GM23338 (cell line): Measurements from ENCODE around the gene DDRGK1. TPM values are rescaled to one million over a fixed set of nuclear protein-coding genes. Genes with fewer than 3 reads are reported as not detected.

ENCODE experiments used
- ATAC-seq: fragments of 200-7000 bp; cut with Tn5 transposase; 3 replicates; pipeline ENCODE4 v1.9.1; 2020
- DNase-seq: peaks from one replicate; pipeline ENCODE4 v3.0.0-alpha.2; 2015; ENCODE audit warnings: low spot score
- H2AFZ ChIP-seq: fragments of 200-600 bp; sonication (generic); 2 replicates; pipeline ENCODE4 v1.8.0; 2016; ENCODE audit warnings: antibody characterized with exemption, mild to moderate bottlenecking, moderate library complexity
- H3F3A ChIP-seq: fragments of 200-600 bp; sonication (generic); replicated peaks from 2 replicates; pipeline ENCODE4 v1.8.0; 2017; ENCODE audit warnings: antibody characterized with exemption, mixed run types, low read depth
- H3K27ac ChIP-seq: fragments of 200-600 bp; sonication (generic); 2 replicates; pipeline ENCODE4 v1.6.1; 2016; ENCODE audit warnings: low read depth
- H3K27me3 ChIP-seq: fragments of 200-600 bp; sonication (generic); 2 replicates; pipeline ENCODE4 v1.8.0; 2016; ENCODE audit warnings: mild to moderate bottlenecking, mixed run types, moderate library complexity; ENCODE audit not compliant: insufficient read depth
- H3K36me3 ChIP-seq: fragments of 200-600 bp; sonication (generic); 2 replicates; pipeline ENCODE4 v1.8.0; 2016; ENCODE audit warnings: mild to moderate bottlenecking; ENCODE audit not compliant: insufficient read depth
- H3K4me1 ChIP-seq: fragments of 200-600 bp; sonication (generic); 2 replicates; pipeline ENCODE4 v1.8.0; 2016; ENCODE audit warnings: mild to moderate bottlenecking, moderate library complexity; ENCODE audit not compliant: insufficient read depth
- H3K4me2 ChIP-seq: fragments of 200-600 bp; sonication (generic); 2 replicates; pipeline ENCODE4 v1.7.1; 2017; ENCODE audit warnings: mixed run types
- H3K4me3 ChIP-seq: fragments of 200-600 bp; sonication (generic); 2 replicates; pipeline ENCODE4 v1.6.1; 2016; ENCODE audit warnings: mixed run types
- H3K79me2 ChIP-seq: fragments of 200-600 bp; sonication (generic); replicated peaks from 2 replicates; pipeline ENCODE4 v1.8.0; 2017; ENCODE audit warnings: mild to moderate bottlenecking; ENCODE audit not compliant: insufficient read depth
- H3K9me2 ChIP-seq: fragments of 200-600 bp; sonication (generic); 2 replicates; pipeline ENCODE4 v1.8.0; 2017; ENCODE audit not compliant: insufficient read depth
- H4K20me1 ChIP-seq: fragments of 200-600 bp; sonication (generic); replicated peaks from 2 replicates; pipeline ENCODE4 v1.8.0; 2017; ENCODE audit warnings: mild to moderate bottlenecking; ENCODE audit not compliant: insufficient read depth
- H3K27ac Mint-ChIP-seq: 2 replicates; pipeline ENCODE4 v1.8.0; 2020; ENCODE audit warnings: inconsistent platforms, mild to moderate bottlenecking, moderate library complexity, mixed read lengths
- H3K27me3 Mint-ChIP-seq: 3 replicates; pipeline ENCODE4 v1.8.0; 2022; ENCODE audit warnings: low read depth, mild to moderate bottlenecking, moderate library complexity, mixed read lengths, inconsistent platforms; ENCODE audit not compliant: insufficient read depth, poor library complexity
- H3K36me3 Mint-ChIP-seq: 3 replicates; pipeline ENCODE4 v1.8.0; 2021; ENCODE audit warnings: low read depth, mild to moderate bottlenecking, inconsistent platforms, moderate library complexity, mixed read lengths
- H3K4me1 Mint-ChIP-seq: 3 replicates; pipeline ENCODE4 v1.8.0; 2020; ENCODE audit warnings: mild to moderate bottlenecking, inconsistent platforms, mixed read lengths
- H3K4me3 Mint-ChIP-seq: 3 replicates; pipeline ENCODE4 v1.8.0; 2021; ENCODE audit warnings: moderate library complexity, mild to moderate bottlenecking, inconsistent platforms, mixed read lengths
- H3K9me3 Mint-ChIP-seq: 3 replicates; pipeline ENCODE4 v1.8.0; 2020; ENCODE audit warnings: moderate library complexity, mild to moderate bottlenecking, inconsistent platforms, mixed read lengths
- ETS1 ChIP-seq: IDR thresholded peaks from 2 replicates; pipeline ENCODE4 v1.6.1; 2016; ENCODE audit warnings: antibody characterized with exemption
- EZH2 ChIP-seq: fragments of 200-600 bp; sonication (generic); IDR thresholded peaks from one replicate; pipeline ENCODE4 v1.8.0; 2017; ENCODE audit warnings: antibody characterized with exemption, mild to moderate bottlenecking, low read depth; ENCODE audit not compliant: unreplicated experiment
- EZH2phosphoT487 ChIP-seq: fragments of 200-600 bp; sonication (generic); IDR thresholded peaks from one replicate; pipeline ENCODE4 v1.8.1; 2018; ENCODE audit warnings: antibody characterized with exemption; ENCODE audit not compliant: unreplicated experiment
- JUNB ChIP-seq: IDR thresholded peaks from one replicate; pipeline ENCODE4 v1.6.1; 2016; ENCODE audit warnings: antibody characterized with exemption; ENCODE audit not compliant: unreplicated experiment
- NANOG ChIP-seq: IDR thresholded peaks from 2 replicates; pipeline ENCODE4 v1.6.1; 2016; ENCODE audit warnings: antibody characterized with exemption, borderline replicate concordance
- POLR2AphosphoS5 ChIP-seq: IDR thresholded peaks from 2 replicates; pipeline ENCODE4 v1.6.1; 2016; ENCODE audit warnings: antibody characterized with exemption, low read depth
- STAT1 ChIP-seq: IDR thresholded peaks from one replicate; pipeline ENCODE4 v1.6.1; 2016; ENCODE audit warnings: antibody characterized with exemption; ENCODE audit not compliant: unreplicated experiment
- ZNF331 ChIP-seq: fragments of 250-450 bp; sonication (Bioruptor Pico); IDR thresholded peaks from 2 replicates; pipeline ENCODE4 v1.5.0; 2020; ENCODE audit warnings: low read depth, mild to moderate bottlenecking, moderate library complexity
- polyA plus RNA-seq: library from polyadenylated mRNA; unstranded; fragments of >200 nt; fragmentation: Nextera tagmentation; extraction: Ambion mirVana; gene quantifications from 2 replicates; pipeline ENCODE4 v1.2.1, GENCODE V29; 2016
- total RNA-seq: library from RNA; depleted of rRNA; stranded (reverse); fragments of >200 nt; shearing (Covaris generic); gene quantifications from 2 replicates; pipeline ENCODE4 v1.2.3, GENCODE V29; 2014
- TF ChIP-seq, protein P1 (sequence below): fragments of 250-450 bp; sonication (Bioruptor Pico); IDR thresholded peaks from 2 replicates; pipeline ENCODE4 v1.5.0; 2020; ENCODE audit warnings: mild to moderate bottlenecking, moderate library complexity
- TF ChIP-seq, protein P2 (sequence below): IDR thresholded peaks from one replicate; pipeline ENCODE4 v1.6.1; 2018; ENCODE audit warnings: antibody characterized with exemption; ENCODE audit not compliant: unreplicated experiment

Gene DDRGK1
- total and polyA plus RNA-seq, 2 experiments from 2014 or later: 44.0 to 45.5 TPM

DNA sequence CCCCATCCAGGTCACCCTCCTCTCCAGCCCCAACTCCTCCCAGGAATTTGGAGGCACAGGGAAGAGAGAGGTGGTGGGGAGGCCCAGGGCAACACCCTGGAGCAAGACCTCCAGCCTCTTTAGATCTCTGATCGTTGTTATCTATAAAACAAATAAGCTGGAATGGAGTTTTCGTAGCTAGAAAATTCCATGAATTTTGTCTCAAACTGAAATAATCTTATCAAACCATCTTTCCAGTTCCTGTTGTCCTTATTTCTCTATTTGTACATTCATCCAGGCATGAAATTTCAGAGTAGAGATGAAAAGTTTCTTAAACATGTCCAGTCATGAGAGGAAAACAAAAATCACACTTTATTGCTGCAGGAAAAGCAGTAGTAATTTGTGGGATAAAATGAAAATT is 40.7 kb upstream of the DDRGK1 start (continued):
- TF ChIP-seq, protein P1, sequence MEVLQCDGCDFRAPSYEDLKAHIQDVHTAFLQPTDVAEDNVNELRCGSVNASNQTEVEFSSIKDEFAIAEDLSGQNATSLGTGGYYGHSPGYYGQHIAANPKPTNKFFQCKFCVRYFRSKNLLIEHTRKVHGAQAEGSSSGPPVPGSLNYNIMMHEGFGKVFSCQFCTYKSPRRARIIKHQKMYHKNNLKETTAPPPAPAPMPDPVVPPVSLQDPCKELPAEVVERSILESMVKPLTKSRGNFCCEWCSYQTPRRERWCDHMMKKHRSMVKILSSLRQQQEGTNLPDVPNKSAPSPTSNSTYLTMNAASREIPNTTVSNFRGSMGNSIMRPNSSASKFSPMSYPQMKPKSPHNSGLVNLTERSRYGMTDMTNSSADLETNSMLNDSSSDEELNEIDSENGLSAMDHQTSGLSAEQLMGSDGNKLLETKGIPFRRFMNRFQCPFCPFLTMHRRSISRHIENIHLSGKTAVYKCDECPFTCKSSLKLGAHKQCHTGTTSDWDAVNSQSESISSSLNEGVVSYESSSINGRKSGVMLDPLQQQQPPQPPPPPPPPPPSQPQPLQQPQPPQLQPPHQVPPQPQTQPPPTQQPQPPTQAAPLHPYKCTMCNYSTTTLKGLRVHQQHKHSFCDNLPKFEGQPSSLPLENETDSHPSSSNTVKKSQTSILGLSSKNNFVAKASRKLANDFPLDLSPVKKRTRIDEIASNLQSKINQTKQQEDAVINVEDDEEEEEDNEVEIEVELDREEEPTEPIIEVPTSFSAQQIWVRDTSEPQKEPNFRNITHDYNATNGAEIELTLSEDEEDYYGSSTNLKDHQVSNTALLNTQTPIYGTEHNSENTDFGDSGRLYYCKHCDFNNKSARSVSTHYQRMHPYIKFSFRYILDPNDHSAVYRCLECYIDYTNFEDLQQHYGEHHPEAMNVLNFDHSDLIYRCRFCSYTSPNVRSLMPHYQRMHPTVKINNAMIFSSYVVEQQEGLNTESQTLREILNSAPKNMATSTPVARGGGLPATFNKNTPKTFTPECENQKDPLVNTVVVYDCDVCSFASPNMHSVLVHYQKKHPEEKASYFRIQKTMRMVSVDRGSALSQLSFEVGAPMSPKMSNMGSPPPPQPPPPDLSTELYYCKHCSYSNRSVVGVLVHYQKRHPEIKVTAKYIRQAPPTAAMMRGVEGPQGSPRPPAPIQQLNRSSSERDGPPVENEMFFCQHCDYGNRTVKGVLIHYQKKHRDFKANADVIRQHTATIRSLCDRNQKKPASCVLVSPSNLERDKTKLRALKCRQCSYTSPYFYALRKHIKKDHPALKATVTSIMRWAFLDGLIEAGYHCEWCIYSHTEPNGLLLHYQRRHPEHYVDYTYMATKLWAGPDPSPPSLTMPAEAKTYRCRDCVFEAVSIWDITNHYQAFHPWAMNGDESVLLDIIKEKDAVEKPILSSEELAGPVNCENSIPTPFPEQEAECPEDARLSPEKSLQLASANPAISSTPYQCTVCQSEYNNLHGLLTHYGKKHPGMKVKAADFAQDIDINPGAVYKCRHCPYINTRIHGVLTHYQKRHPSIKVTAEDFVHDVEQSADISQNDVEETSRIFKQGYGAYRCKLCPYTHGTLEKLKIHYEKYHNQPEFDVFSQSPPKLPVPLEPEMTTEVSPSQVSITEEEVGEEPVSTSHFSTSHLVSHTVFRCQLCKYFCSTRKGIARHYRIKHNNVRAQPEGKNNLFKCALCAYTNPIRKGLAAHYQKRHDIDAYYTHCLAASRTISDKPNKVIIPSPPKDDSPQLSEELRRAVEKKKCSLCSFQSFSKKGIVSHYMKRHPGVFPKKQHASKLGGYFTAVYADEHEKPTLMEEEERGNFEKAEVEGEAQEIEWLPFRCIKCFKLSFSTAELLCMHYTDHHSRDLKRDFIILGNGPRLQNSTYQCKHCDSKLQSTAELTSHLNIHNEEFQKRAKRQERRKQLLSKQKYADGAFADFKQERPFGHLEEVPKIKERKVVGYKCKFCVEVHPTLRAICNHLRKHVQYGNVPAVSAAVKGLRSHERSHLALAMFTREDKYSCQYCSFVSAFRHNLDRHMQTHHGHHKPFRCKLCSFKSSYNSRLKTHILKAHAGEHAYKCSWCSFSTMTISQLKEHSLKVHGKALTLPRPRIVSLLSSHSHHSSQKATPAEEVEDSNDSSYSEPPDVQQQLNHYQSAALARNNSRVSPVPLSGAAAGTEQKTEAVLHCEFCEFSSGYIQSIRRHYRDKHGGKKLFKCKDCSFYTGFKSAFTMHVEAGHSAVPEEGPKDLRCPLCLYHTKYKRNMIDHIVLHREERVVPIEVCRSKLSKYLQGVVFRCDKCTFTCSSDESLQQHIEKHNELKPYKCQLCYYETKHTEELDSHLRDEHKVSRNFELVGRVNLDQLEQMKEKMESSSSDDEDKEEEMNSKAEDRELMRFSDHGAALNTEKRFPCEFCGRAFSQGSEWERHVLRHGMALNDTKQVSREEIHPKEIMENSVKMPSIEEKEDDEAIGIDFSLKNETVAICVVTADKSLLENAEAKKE: no peak
- TF ChIP-seq EZH2 (no peak), POLR2AphosphoS5 (no peak), STAT1 (no peak), ETS1 (no peak)

GRCh38 chr20:3244613-3245012 is 40.1 kb upstream of the DDRGK1 start:
- no peak overlapping the region for H3K4me3 Mint-ChIP-seq
- no peak overlapping the region for H3K27ac Mint-ChIP-seq
- no peaks in the 10 kb centered on the region for H3K9me3 Mint-ChIP-seq
- TF ChIP-seq NANOG (no peak), EZH2phosphoT487 (no peak), ZNF331 (CRISPR knock-in tag) (no peak), JUNB (no peak)
- TF ChIP-seq, protein P2, sequence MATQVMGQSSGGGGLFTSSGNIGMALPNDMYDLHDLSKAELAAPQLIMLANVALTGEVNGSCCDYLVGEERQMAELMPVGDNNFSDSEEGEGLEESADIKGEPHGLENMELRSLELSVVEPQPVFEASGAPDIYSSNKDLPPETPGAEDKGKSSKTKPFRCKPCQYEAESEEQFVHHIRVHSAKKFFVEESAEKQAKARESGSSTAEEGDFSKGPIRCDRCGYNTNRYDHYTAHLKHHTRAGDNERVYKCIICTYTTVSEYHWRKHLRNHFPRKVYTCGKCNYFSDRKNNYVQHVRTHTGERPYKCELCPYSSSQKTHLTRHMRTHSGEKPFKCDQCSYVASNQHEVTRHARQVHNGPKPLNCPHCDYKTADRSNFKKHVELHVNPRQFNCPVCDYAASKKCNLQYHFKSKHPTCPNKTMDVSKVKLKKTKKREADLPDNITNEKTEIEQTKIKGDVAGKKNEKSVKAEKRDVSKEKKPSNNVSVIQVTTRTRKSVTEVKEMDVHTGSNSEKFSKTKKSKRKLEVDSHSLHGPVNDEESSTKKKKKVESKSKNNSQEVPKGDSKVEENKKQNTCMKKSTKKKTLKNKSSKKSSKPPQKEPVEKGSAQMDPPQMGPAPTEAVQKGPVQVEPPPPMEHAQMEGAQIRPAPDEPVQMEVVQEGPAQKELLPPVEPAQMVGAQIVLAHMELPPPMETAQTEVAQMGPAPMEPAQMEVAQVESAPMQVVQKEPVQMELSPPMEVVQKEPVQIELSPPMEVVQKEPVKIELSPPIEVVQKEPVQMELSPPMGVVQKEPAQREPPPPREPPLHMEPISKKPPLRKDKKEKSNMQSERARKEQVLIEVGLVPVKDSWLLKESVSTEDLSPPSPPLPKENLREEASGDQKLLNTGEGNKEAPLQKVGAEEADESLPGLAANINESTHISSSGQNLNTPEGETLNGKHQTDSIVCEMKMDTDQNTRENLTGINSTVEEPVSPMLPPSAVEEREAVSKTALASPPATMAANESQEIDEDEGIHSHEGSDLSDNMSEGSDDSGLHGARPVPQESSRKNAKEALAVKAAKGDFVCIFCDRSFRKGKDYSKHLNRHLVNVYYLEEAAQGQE: no peak
- ATAC-seq (no peak), DNase-seq (no peak)
- H3K36me3 Mint-ChIP-seq: peaks cover 6% of the 10 kb centered on the region; the same call in 1 of the 3 replicates
- Histone ChIP-seq H3K9me2 (no peaks in the 10 kb centered on the region), H3K79me2 (no peaks in the 10 kb centered on the region), H3K4me2 (no peak overlapping the region), H3K27me3 (peaks cover 56% of the 10 kb centered on the region), H3K4me1 (peaks cover 13% of the 10 kb centered on the region), H4K20me1 (no peaks in the 10 kb centered on the region; the same call in 1 of the 2 replicates), H3F3A (0 out of 2 replicates have a peak, but pooled peaks cover 15% of the 10 kb centered on the region), H3K27ac (no peak overlapping the region), H2AFZ (no peak overlapping the region), H3K4me3 (no peak overlapping the region), H3K36me3 (no peaks in the 10 kb centered on the region)
- H3K4me1 Mint-ChIP-seq: peaks cover 12% of the 10 kb centered on the region
- H3K27me3 Mint-ChIP-seq: peaks cover 50% of the 10 kb centered on the region
